Measurements from ENCODE around the gene CREB3L2.

GRCh38 chr7:137903382-137904169, 98.3 kb downstream of the CREB3L2 start:
- TF ChIP-seq FOXA1 (IDR thresholded peaks at IDR 0.05) (no peak), CTBP1 (IDR thresholded peaks at IDR 0.05; ENCODE audit: borderline replicate concordance) (no peak), SUZ12 (IDR thresholded peaks at IDR 0.05) (no peak), FOXK2 (IDR thresholded peaks at IDR 0.05) (no peak), SP1 (IDR thresholded peaks at IDR 0.05) (no peak), TARDBP (IDR thresholded peaks at IDR 0.05) (no peak), L3MBTL2 (conservative IDR thresholded peaks at IDR 0.05) (no peak), ARNT (IDR thresholded peaks at IDR 0.05) (no peak), ELF4 (IDR thresholded peaks at IDR 0.05) (no peak), PKNOX1 (IDR thresholded peaks at IDR 0.05) (no peak), ZNF384 (IDR thresholded peaks at IDR 0.05) (no peak), FOXM1 (IDR thresholded peaks at IDR 0.05; ENCODE audit: borderline replicate concordance) (no peak), HDGF (IDR thresholded peaks at IDR 0.05; ENCODE audit: borderline replicate concordance) (no peak), LEF1 (IDR thresholded peaks at IDR 0.05; ENCODE audit: borderline replicate concordance) (no peak)

Data from HEK293T (cell line).